ENCODE results near the gene CHD9. TPM values are rescaled to one million over a fixed set of nuclear protein-coding genes. Genes with fewer than 3 reads are reported as not detected.

The CHD9 gene
- total and polyA plus RNA-seq, 9 of the 15 experiments (the other 6 are each of a cell fraction or from before 2014, with no cell fraction given), result 29.0 to 69.3 (median 40.6) TPM

- peak; percentile 86; the same call in 1 of the 2 replicates for TF ChIP-seq BRD4 (IDR thresholded peaks at IDR 0.05)
- 0 out of 2 replicates have a peak, but pooled peaks have one; percentile 66 for TF ChIP-seq GTF2E2 (tag; IDR thresholded peaks at IDR 0.05)
- peak; percentile 30; the same call in 1 of the 2 replicates for TF ChIP-seq FOXM1 (IDR thresholded peaks at IDR 0.05; ENCODE audit: low read depth)
- no peak for TF ChIP-seq FOXM1 (CRISPR knock-in tag; IDR thresholded peaks at IDR 0.05; ENCODE audit: low read depth)
- peak; percentile 22; the same call in 1 of the 2 replicates for TF ChIP-seq ZNF592 (IDR thresholded peaks at IDR 0.05)
- TF ChIP-seq KAT8 (IDR thresholded peaks at IDR 0.05; ENCODE audit: low read depth), result no peak
- TF ChIP-seq PHF20 (IDR thresholded peaks at IDR 0.05; ENCODE audit: partially characterized antibody), result peak; percentile 43
- peak; percentile 63; the same call in 1 of the 2 replicates for TF ChIP-seq HMBOX1 (IDR thresholded peaks at IDR 0.05)
- TF ChIP-seq ZNF830 (CRISPR knock-in tag; IDR thresholded peaks at IDR 0.05), result no peak
- peak; percentile 79 for TF ChIP-seq TAF1 (IDR thresholded peaks at IDR 0.05; ENCODE audit: control insufficient read depth, extremely low read depth, insufficient read depth, low read length, severe bottlenecking)
- TF ChIP-seq EP300 (IDR thresholded peaks at IDR 0.05; ENCODE audit: low read length), result 0 out of 2 replicates have a peak, but pooled peaks have one; percentile 38
- 0 out of 4 replicates have a peak, but pooled peaks of 1 of the 2 experiments have one; percentile 12 for TF ChIP-seq ZNF639 (CRISPR knock-in tag; conservative IDR thresholded peaks at IDR 0.05 in 1 of 2, IDR thresholded peaks at IDR 0.05 in 1 of 2)
- TF ChIP-seq ARNT (IDR thresholded peaks at IDR 0.05), result peak in 1 of 2 experiments; percentile 17; a peak in 1 of 4 replicates
- TF ChIP-seq PHF8 (IDR thresholded peaks at IDR 0.05; ENCODE audit: borderline replicate concordance, low read length), result peak; percentile 65; the same call in 1 of the 2 replicates
- TF ChIP-seq NR4A1 (CRISPR knock-in tag; IDR thresholded peaks at IDR 0.05), result no peak
- no peak for TF ChIP-seq NR4A1 (tag; IDR thresholded peaks at IDR 0.05)
- peak in 1 of 2 experiments; percentile 30; a peak in 1 of 4 replicates for TF ChIP-seq KDM1A (IDR thresholded peaks at IDR 0.05)
- TF ChIP-seq ID3 (CRISPR knock-in tag; IDR thresholded peaks at IDR 0.05), result no peak
- TF ChIP-seq ID3 (tag; IDR thresholded peaks at IDR 0.05), result peak; percentile 31; the same call in 1 of the 2 replicates
- TF ChIP-seq SLC30A9 (CRISPR knock-in tag; IDR thresholded peaks at IDR 0.05), result no peak
Measured at GRCh38 chr16:53207810-53208752, 153.3 kb downstream of the CHD9 start (continued).
